A549 treated with GW870086 at 1 μM for 4 hours (cell line): Measurements from ENCODE around the gene CBX1. TPM values are rescaled to one million over a fixed set of nuclear protein-coding genes. Genes with fewer than 3 reads are reported as not detected.

ENCODE experiments used
- total RNA-seq: library from RNA; stranded (reverse); fragments of 200-300 nt; extraction: Qiagen RNA extraction; gene quantifications from 5 replicates; pipeline ENCODE4 v1.2.3, GENCODE V29; 2022; ENCODE audit warnings: low read depth

The CBX1 gene
- total RNA-seq, result 75.9 to 94.0 TPM (median 81.0 TPM) in 5 replicates

DNA sequence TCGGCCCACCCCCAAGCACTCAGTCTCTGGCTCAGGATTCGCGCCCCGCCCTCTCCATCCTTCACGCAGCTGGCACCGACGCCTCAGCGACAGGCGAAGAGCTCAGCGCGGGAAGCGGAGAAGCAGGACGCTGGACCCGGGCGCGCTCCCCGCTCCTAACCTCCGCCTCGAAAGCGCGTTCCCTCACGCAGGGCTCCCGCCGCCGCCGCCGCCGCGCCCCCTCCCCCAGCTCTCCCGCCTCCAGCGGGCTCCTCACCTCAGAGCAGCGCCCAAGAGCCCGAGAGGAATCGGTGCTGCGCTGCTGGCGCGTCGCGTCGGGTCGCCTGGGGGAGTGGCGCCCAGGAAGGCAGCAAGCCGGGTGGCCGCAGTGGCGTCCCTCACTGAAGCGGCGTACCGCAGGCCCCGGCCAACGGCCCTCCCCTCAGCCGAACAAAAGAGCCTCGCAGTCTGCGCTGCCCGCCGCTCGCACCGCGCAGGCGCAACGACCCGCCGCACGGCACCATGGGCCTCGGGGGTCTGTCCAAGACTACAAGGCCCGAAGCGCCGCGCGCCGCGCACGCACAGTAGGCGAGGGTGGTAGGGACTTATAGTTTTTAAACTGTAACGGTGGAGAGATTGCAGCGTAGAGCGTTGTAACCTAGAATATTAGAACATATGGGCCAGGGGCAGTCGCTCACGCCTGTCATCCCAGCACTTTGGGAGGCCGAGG lies at the start of gene CBX1:
TSS of gene CBX1 (minus strand) at position 467 of the 709 bp plus-strand sequence. CDS start 24,474 bp downstream, outside the sequence.

DNA sequence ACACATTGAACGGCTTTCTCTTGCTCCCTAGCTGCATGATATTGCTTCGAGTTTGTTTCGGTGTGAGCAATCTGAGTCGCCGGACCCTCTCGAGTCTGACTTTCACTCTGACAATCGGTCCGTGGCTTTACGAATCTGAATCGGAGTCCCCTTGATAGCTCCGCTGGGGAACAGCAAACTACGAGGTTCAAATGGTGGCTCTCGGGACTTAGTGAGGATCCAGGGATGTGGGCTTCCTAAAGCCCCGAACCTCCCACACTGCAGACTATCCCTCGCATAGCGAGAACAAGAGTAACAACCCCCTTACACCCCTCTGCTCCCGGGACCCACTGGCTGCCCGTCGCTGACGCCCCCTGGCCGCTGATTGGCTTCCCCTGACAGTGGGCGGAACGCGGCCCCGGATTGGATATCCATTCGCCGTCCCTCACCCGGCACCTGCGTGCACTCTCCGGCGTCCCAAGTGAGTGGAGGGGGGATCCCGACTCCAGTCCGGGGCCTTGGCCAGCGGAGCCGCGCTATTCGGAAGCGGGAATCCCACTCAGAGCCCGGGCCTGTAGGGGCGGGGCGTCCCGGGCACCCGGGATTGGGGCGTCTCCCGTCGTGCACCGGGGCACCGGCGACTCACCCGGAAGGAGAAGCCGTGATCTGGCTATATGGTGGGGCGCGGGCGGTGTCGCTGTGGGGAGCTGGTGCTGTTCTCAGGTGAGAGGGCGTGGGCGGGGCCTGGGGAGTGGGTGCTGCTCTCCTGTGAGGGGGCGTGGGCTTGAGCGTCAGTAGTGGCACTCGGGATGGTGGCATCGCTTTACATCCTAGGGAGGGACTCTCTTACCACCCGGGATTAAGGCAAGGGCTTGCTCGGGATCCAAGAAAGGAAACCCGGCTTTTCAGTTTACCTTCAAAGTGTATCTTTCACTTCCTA lies 6.1 kb upstream of the CBX1 start, which contains the start of gene SNX11:
TSS of gene SNX11 (plus strand) at position 630 of the 919 bp plus-strand sequence. CDS start 4,278 bp downstream, outside the sequence.

GRCh38 chr17:48047741-48048383 lies 53.4 kb downstream of the CBX1 start, which contains the start of gene NFE2L1:
NFE2L1 (plus strand) TSS chr17:48048359; CDS start chr17:48051119, 2,760 bp downstream.

GRCh38 chr17:48037036-48037837 lies 64.0 kb downstream of the CBX1 start, which contains the start of gene COPZ2:
COPZ2 (minus strand) TSS chr17:48037797; CDS start chr17:48037777, 20 bp downstream.

Other genes with a start within 250 kb of the CBX1 start
- gene SP2, start 205.2 kb downstream of the CBX1 start, total RNA-seq, result 16.1 to 19.0 TPM (median 17.7 TPM) in 5 replicates
- gene PNPO, start 159.9 kb downstream of the CBX1 start, total RNA-seq, result 20.8 to 24.7 TPM (median 24.1 TPM) in 5 replicates
- 0.81 to 1.1 TPM (median 0.92 TPM) in 5 replicates for gene PRR15L, start 143.6 kb downstream of the CBX1 start, total RNA-seq
- gene CDK5RAP3, start 130.4 kb downstream of the CBX1 start, total RNA-seq, result 99.2 to 115 TPM (median 111 TPM) in 5 replicates
- 13.9 to 19.5 TPM (median 17.4 TPM) in 5 replicates for gene COPZ2, start 63.7 kb downstream of the CBX1 start, total RNA-seq
- gene NFE2L1, start 53.1 kb downstream of the CBX1 start, total RNA-seq, result 102 to 120 TPM (median 114 TPM) in 5 replicates
- 27.7 to 28.5 TPM (median 28.2 TPM) in 5 replicates for gene SNX11, start 6.3 kb upstream of the CBX1 start, total RNA-seq